Lung (tissue), 12 donors: ENCODE data around the gene MMP19. TPM values are rescaled to one million over a fixed set of nuclear protein-coding genes. Genes with fewer than 3 reads are reported as not detected.

Source experiments
- ATAC-seq: fragments of 200-7000 bp; cut with Tn5 transposase; one replicate; pipeline ENCODE4 v1.9.1; 2020; ENCODE audit warnings: moderate number of reproducible peaks; ENCODE audit not compliant: insufficient read depth, low FRiP score
- DNase-seq, 3 donors: peaks; one replicate each; pipeline ENCODE4 v3.0.0-alpha.2; 2013 to 2017
- H3K27ac ChIP-seq, 2 donors: one replicate each; pipeline ENCODE4 v1.5.1; 2013; ENCODE audit warnings: mild to moderate bottlenecking in 2 of 2, moderate library complexity in 2 of 2, control low read depth in 1 of 2, inconsistent platforms in 1 of 2, low read depth in 1 of 2, low read length in 1 of 2
- H3K27me3 ChIP-seq, 3 donors: one replicate each; pipeline ENCODE4 v1.5.1; 2013; ENCODE audit warnings: low read length in 2 of 3; ENCODE audit not compliant: control insufficient read depth in 3 of 3, insufficient read depth in 3 of 3
- H3K36me3 ChIP-seq, 4 donors: one replicate each; pipeline ENCODE4 v1.5.1; 2013; ENCODE audit warnings: low read length in 4 of 4, mild to moderate bottlenecking in 1 of 4, moderate library complexity in 1 of 4; ENCODE audit not compliant: control insufficient read depth in 4 of 4, insufficient read depth in 4 of 4
- H3K4me1 ChIP-seq, 5 donors: one replicate each; pipeline ENCODE4 v1.5.1; 2013; ENCODE audit warnings: low read length in 5 of 5, mild to moderate bottlenecking in 2 of 5, moderate library complexity in 1 of 5; ENCODE audit not compliant: control insufficient read depth in 5 of 5, insufficient read depth in 5 of 5
- H3K4me3 ChIP-seq: one replicate; pipeline ENCODE4 v1.5.1; 2013; ENCODE audit warnings: mild to moderate bottlenecking, control low read depth, moderate library complexity
- H3K9ac ChIP-seq, 2 donors: one replicate each; pipeline ENCODE4 v1.5.1; 2013; ENCODE audit warnings: low read length in 2 of 2, control low read depth in 1 of 2; ENCODE audit not compliant: insufficient read depth in 1 of 2
- H3K9me3 ChIP-seq, 4 donors: one replicate each; pipeline ENCODE4 v1.5.1; 2013; ENCODE audit warnings: low read length in 3 of 4, mild to moderate bottlenecking in 1 of 4, moderate library complexity in 1 of 4; ENCODE audit not compliant: control insufficient read depth in 4 of 4, insufficient read depth in 3 of 4
- WGBS, 2 donors: extraction: QIAGEN DNeasy Blood & Tissue Kit; methylation state at CpG; one replicate each; pipeline ENCODE4 v1.1.7; 2013; 5-methylcytosine and 5-hydroxymethylcytosine counted together
- polyA plus RNA-seq, 2 donors: library from polyadenylated mRNA; stranded (reverse); fragments of 200-250 nt; gene quantifications; one replicate each; pipeline ENCODE4 v1.2.1, GENCODE V29; 2013
- total RNA-seq, 2 donors: library from RNA; depleted of rRNA in 1 of 2; stranded (reverse); fragments of >200 nt in 1 of 2; gene quantifications; one replicate each; pipeline ENCODE4 v1.2.1, GENCODE V29; 2014 to 2021
- TF ChIP-seq, protein P1 (sequence below): IDR thresholded peaks from 2 replicates; pipeline ENCODE4 v1.5.1; 2012; ENCODE audit warnings: mild to moderate bottlenecking; ENCODE audit errors: control extremely low read depth, extremely low read depth
- donor health status: control.
- donor health status: control.
- donor health status: Bipolar disorder and iron deficiency.
- donor health status: healthy.
- donor health status: DM: yes; HTN: yes; CAD: no.

MMP19 gene
- total and polyA plus RNA-seq, 4 donors, result 9.3 to 92.1 (median 31.7) TPM

GRCh38 chr12:55830601-55831446 is 11.9 kb downstream of the MMP19 start:
- Histone ChIP-seq H3K4me3 (peak overlapping the region; percentile 73), H3K9me3 (no peaks in the 10 kb centered on the region), H3K27ac (peak overlapping the region; percentile 84 to 92), H3K36me3 (peaks cover 0 to 11% (median 4%) of the 10 kb centered on the region in 4 donors), H3K4me1 (peaks cover 0 to 31% (median 15%) of the 10 kb centered on the region in 5 donors), H3K27me3 (no peaks in the 10 kb centered on the region), H3K9ac (peak overlapping the region; percentile 97 to 98)
- TF ChIP-seq, protein P1, sequence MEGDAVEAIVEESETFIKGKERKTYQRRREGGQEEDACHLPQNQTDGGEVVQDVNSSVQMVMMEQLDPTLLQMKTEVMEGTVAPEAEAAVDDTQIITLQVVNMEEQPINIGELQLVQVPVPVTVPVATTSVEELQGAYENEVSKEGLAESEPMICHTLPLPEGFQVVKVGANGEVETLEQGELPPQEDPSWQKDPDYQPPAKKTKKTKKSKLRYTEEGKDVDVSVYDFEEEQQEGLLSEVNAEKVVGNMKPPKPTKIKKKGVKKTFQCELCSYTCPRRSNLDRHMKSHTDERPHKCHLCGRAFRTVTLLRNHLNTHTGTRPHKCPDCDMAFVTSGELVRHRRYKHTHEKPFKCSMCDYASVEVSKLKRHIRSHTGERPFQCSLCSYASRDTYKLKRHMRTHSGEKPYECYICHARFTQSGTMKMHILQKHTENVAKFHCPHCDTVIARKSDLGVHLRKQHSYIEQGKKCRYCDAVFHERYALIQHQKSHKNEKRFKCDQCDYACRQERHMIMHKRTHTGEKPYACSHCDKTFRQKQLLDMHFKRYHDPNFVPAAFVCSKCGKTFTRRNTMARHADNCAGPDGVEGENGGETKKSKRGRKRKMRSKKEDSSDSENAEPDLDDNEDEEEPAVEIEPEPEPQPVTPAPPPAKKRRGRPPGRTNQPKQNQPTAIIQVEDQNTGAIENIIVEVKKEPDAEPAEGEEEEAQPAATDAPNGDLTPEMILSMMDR, result no peak
- WGBS, 2 donors, result 4% methylated on average over 23 of the region's 23 CpGs
- peak; percentile 31 for ATAC-seq
- DNase-seq, result peak; percentile 92 to 94 (median 92)

DNA sequence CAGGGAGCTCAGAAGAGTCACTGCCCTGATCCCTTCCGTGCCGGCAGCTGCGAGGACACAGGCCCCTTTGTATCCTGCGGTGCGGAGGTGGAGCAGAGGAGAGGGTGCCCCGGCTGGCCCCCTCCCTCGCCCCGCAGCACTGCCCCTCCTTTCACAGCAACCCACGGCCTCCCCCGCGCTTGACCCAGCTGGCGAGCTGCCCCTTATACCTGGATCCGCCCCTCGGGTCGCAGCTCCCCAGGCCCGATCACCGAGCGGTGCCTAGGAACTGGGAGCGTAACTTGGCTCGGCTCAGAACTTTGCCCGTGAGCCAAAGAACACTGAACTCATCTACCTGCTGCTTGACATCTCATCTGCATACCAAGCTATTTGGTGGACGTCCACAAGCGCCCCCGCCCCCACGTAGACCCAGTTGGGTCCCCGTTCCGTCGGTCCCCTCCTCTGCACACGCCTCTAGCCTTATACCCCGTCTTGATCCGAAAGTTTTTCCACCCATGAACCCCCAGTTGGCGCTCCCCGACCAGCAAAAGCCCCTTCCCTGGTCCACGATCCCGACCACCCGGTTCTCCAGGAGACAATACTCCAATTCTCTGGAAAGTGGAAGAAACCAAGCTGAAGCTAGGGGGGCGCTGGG is 12.7 kb downstream of the MMP19 start:
- H3K9me3 ChIP-seq, result no peaks in the 10 kb centered on the region
- H3K4me1 ChIP-seq, result peaks cover 0 to 31% (median 15%) of the 10 kb centered on the region in 5 donors
- peaks cover 0 to 9% (median 5%) of the 10 kb centered on the region in 4 donors for H3K36me3 ChIP-seq
- peak overlapping the region; percentile 97 to 98 for H3K9ac ChIP-seq
- H3K4me3 ChIP-seq, result peak overlapping the region; percentile 73
- TF ChIP-seq, protein P1, result no peak
- ATAC-seq (peak; percentile 17), DNase-seq (peak in 1 of 3 donors; percentile 71)
- whole genome bisulfite sequencing, 2 donors, result 0 to 1% methylated on average over 34 to 37 of the region's 37 CpGs
- H3K27me3 ChIP-seq, result no peaks in the 10 kb centered on the region
- peak overlapping the region; percentile 84 to 92 for H3K27ac ChIP-seq

DNA sequence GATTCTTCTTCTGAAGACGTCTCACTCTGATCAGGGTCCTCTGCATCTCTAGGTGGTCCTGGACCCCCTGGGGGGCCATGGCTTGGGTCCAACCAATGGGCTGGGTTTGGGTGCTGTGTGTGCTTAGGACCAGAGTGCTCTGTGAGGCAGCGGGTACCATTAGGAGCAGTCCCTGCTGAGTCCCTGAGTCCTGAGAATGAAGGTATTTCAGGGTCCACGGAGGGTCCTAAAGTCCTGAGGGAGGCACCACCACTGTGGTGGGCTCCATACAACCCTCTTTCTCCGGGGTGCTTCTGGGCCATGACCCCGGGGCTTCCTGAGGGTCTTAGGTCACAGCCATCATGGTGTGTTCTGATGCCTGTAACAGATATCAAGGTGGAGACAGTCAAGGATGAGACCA is 14.4 kb downstream of the MMP19 start:
- DNase-seq, result no peak
- TF ChIP-seq, protein P1, result no peak

More for the DNA sequence above, 14.4 kb downstream of the MMP19 start:
- Histone ChIP-seq H3K4me1 (peaks cover 0 to 31% (median 15%) of the 10 kb centered on the region in 5 donors), H3K4me3 (no peak overlapping the region), H3K27me3 (no peaks in the 10 kb centered on the region), H3K9me3 (no peaks in the 10 kb centered on the region), H3K36me3 (peaks cover under 1 to 12% (median 3%) of the 10 kb centered on the region in 4 donors), H3K9ac (no peak overlapping the region), H3K27ac (peak overlapping the region in 1 of 2 donors; percentile 62)
- ATAC-seq, result no peak
- WGBS, 2 donors, result 90 to 95% methylated on average over 5 of the region's 5 CpGs
